GM03348 (cell line): Measurements from ENCODE around the gene RLF.

Source experiments
- DNase-seq: peaks from one replicate; pipeline ENCODE4 v3.0.0; 2012; ENCODE audit warnings: low spot score

RLF gene

GRCh38 chr1:40232444-40232843, 71.3 kb downstream of the RLF start:
- no peak for DNase-seq

- no peak for DNase-seq
Observed at GRCh38 chr1:40239626-40240025, 78.4 kb downstream of the RLF start.

GRCh38 chr1:40240390-40240789, 79.2 kb downstream of the RLF start:
- DNase-seq, result no peak

GRCh38 chr1:40241362-40241761, 80.2 kb downstream of the RLF start:
- DNase-seq, result peak; percentile 4

- DNase-seq, result no peak
Observed at GRCh38 chr1:40243351-40243750, 82.2 kb downstream of the RLF start.

- no peak for DNase-seq
Observed at GRCh38 chr1:40244138-40244744, 83.1 kb downstream of the RLF start.

GRCh38 chr1:40245686-40246085, 84.5 kb downstream of the RLF start:
- no peak for DNase-seq

GRCh38 chr1:40247655-40248054, 86.5 kb downstream of the RLF start, which contains the start of gene TMCO2:
TMCO2 (plus strand) TSS chr1:40247937; CDS start chr1:40247994, 57 bp downstream.
- DNase-seq, result no peak

- no peak for DNase-seq
Observed at GRCh38 chr1:40248412-40248811, 87.2 kb downstream of the RLF start.

GRCh38 chr1:40251456-40251855, 90.3 kb downstream of the RLF start:
- DNase-seq, result no peak

GRCh38 chr1:40252601-40253000, 91.4 kb downstream of the RLF start:
- no peak for DNase-seq

GRCh38 chr1:40255231-40255630, 94.0 kb downstream of the RLF start:
- no peak for DNase-seq

- no peak for DNase-seq
Observed at GRCh38 chr1:40256401-40257084, 95.4 kb downstream of the RLF start.

- peak; percentile 14 for DNase-seq
Observed at GRCh38 chr1:40257313-40257687, 96.1 kb downstream of the RLF start.

- DNase-seq, result peak; percentile 94
Observed at GRCh38 chr1:40257688-40258444, 96.7 kb downstream of the RLF start, which contains the start of gene ZMPSTE24. ZMPSTE24 (plus strand) TSS chr1:40258236; CDS start chr1:40258272, 36 bp downstream.

- DNase-seq, result peak; percentile 23
Observed at GRCh38 chr1:40258445-40258769, 97.2 kb downstream of the RLF start.

GRCh38 chr1:40264354-40264781, 103.2 kb downstream of the RLF start:
- no peak for DNase-seq

GRCh38 chr1:40265298-40265697, 104.1 kb downstream of the RLF start:
- no peak for DNase-seq

- DNase-seq, result no peak
Observed at GRCh38 chr1:40265919-40266318, 104.7 kb downstream of the RLF start.

GRCh38 chr1:40266786-40267535, 105.8 kb downstream of the RLF start:
- no peak for DNase-seq

GRCh38 chr1:40267767-40268187, 106.6 kb downstream of the RLF start:
- peak; percentile 75 for DNase-seq

GRCh38 chr1:40268211-40268610, 107.0 kb downstream of the RLF start:
- no peak for DNase-seq
